Measurements from ENCODE around the gene HPS5. TPM values are rescaled to one million over a fixed set of nuclear protein-coding genes. Genes with fewer than 3 reads are reported as not detected.

HPS5 gene, protein sequence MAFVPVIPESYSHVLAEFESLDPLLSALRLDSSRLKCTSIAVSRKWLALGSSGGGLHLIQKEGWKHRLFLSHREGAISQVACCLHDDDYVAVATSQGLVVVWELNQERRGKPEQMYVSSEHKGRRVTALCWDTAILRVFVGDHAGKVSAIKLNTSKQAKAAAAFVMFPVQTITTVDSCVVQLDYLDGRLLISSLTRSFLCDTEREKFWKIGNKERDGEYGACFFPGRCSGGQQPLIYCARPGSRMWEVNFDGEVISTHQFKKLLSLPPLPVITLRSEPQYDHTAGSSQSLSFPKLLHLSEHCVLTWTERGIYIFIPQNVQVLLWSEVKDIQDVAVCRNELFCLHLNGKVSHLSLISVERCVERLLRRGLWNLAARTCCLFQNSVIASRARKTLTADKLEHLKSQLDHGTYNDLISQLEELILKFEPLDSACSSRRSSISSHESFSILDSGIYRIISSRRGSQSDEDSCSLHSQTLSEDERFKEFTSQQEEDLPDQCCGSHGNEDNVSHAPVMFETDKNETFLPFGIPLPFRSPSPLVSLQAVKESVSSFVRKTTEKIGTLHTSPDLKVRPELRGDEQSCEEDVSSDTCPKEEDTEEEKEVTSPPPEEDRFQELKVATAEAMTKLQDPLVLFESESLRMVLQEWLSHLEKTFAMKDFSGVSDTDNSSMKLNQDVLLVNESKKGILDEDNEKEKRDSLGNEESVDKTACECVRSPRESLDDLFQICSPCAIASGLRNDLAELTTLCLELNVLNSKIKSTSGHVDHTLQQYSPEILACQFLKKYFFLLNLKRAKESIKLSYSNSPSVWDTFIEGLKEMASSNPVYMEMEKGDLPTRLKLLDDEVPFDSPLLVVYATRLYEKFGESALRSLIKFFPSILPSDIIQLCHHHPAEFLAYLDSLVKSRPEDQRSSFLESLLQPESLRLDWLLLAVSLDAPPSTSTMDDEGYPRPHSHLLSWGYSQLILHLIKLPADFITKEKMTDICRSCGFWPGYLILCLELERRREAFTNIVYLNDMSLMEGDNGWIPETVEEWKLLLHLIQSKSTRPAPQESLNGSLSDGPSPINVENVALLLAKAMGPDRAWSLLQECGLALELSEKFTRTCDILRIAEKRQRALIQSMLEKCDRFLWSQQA
- 19.9 and 32.4 TPM in 2 replicates for total RNA-seq

GRCh38 chr11:18321969-18322711 is at the start of gene HPS5, which contains the start of gene GTF2H1:
TSS of gene HPS5 (minus strand) at chr11:18322140. CDS start at chr11:18317858, 4,282 bp downstream.
TSS of gene GTF2H1 (plus strand) at chr11:18322567. CDS start at chr11:18333075, 10,508 bp downstream.

GRCh38 chr11:18265949-18266348 is 56.0 kb downstream of the HPS5 start, which contains the start of gene SAA1:
TSS of gene SAA1 (plus strand) at chr11:18266264. CDS start at chr11:18266888, 624 bp downstream.

DNA sequence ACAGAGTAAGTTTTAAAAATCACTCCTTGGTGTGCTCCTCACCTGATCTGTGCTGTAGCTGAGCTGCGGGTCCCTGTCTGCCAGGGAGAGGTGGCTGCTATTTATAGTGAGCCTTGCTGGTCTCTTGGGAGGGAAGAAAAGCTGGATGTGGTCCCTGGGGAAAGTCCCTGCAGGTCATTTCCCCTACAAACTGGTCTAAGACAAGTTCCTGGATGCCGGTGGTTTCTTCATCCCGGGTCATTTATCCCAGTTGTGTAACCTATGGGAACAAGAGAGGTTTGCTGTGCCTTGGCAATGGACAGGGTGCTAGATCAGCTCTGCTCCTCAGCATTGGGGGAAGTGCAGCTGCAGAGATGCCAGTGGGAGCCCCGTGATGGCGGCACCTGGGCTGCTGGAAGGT is 73.4 kb downstream of the HPS5 start, which contains the start of gene SAA2:
TSS of gene SAA2 (minus strand) at position 108 of the 400 bp plus-strand sequence. CDS start 657 bp downstream, outside the sequence.

DNA sequence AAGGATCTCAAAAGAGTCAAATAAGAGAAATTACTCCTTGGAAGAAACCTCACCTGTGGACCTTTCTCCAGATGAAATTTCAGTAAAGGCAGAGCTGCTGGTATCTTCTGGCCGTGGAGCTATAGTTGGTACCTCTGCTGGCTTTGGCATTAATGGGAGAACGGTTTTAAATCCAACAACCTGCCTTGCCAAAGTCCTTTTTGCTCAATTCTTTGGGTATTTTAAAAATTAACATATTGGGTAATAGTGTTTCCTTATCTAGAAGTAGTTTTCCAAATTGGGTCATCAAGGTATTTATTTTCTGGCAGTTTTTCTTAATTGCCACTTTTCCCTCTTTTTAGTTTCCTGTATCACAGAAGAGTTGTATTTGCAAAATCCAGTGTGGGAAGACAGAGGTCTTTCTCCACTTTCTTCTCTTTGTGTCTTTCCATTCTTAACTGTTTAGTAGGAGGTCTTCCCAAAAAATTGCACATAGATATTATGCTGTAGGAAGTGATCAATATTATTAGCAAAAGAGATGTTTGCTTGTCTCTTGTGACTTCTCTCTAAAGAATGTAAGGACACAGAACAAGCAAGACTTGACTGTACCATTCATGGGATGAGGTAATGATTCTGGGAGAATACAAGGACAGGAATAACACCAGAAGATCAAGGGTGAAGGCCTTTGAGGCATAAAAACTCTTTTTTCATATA is 85.1 kb downstream of the HPS5 start, which contains the start of gene SAA4:
TSS of gene SAA4 (minus strand) at position 139 of the 693 bp plus-strand sequence. CDS start 876 bp downstream, outside the sequence.

Small RNA genes within 50 kb of the gene (small RNA-seq; reads per million reads assigned to genes)
- gene RNA5SP333 (ENCODE audit: low replicate concordance) (not detected), gene RNA5SP334 (ENCODE audit: low replicate concordance) (not detected)

Other genes with a start within 250 kb of the HPS5 start
- gene SAAL1, start 216.1 kb downstream of the HPS5 start, total RNA-seq = 6.6 and 19.3 TPM in 2 replicates
- 0.14 TPM in 1 of 2 replicates, not detected in the other for gene MRGPRX3, start 189.6 kb downstream of the HPS5 start, total RNA-seq
- not detected in 2 replicates for gene MRGPRX4, start 149.3 kb downstream of the HPS5 start, total RNA-seq
- not detected in 2 replicates for gene SAA4, start 85.3 kb downstream of the HPS5 start, total RNA-seq
- not detected in 2 replicates for gene SAA2, start 73.5 kb downstream of the HPS5 start, total RNA-seq
- gene SAA1, start 55.9 kb downstream of the HPS5 start, total RNA-seq = not detected in 2 replicates
- 92.2 and 94.3 TPM in 2 replicates for gene GTF2H1, start 427 bp upstream of the HPS5 start, total RNA-seq
- 237 and 872 TPM in 2 replicates for gene LDHA, start 72.4 kb upstream of the HPS5 start, total RNA-seq
- gene LDHC, start 90.2 kb upstream of the HPS5 start, total RNA-seq = 0.22 TPM in 1 of 2 replicates, not detected in the other
- not detected in 2 replicates for gene LDHAL6A, start 133.7 kb upstream of the HPS5 start, total RNA-seq
- gene TSG101, start 204.8 kb upstream of the HPS5 start, total RNA-seq = 103 and 110 TPM in 2 replicates